GM21528 (cell line): Measurements from ENCODE around the gene SLC41A1.
A peak's percentile ranks its signal among the peaks of the same experiment; 100 is the strongest.

Source experiments
- ATAC-seq: cut with Tn5 transposase; IDR thresholded peaks from one replicate; pipeline ENCODE4 v1.9.1; 2021; ENCODE audit warnings: mild to moderate bottlenecking, moderate library complexity; ENCODE audit not compliant: unreplicated experiment, low FRiP score

Gene SLC41A1

GRCh38 chr1:205792481-205792881 is 20.5 kb downstream of the SLC41A1 start:
- no peak for ATAC-seq

GRCh38 chr1:205791568-205792180 is 21.3 kb downstream of the SLC41A1 start:
- ATAC-seq, result peak; percentile 52

GRCh38 chr1:205787287-205787916 is 25.6 kb downstream of the SLC41A1 start:
- ATAC-seq, result no peak

GRCh38 chr1:205786601-205787000 is 26.4 kb downstream of the SLC41A1 start:
- ATAC-seq, result no peak

- ATAC-seq, result no peak
These were observed 27.6 kb downstream of the SLC41A1 start for GRCh38 chr1:205785446-205785845.

GRCh38 chr1:205783904-205784303 is 29.1 kb downstream of the SLC41A1 start:
- ATAC-seq, result no peak

- no peak for ATAC-seq
These were observed 29.6 kb downstream of the SLC41A1 start for GRCh38 chr1:205783433-205783795.

GRCh38 chr1:205782627-205783432 is 30.2 kb downstream of the SLC41A1 start:
- ATAC-seq, result no peak

GRCh38 chr1:205780335-205780734 is 32.7 kb downstream of the SLC41A1 start:
- no peak for ATAC-seq

GRCh38 chr1:205777994-205778393 is 35.0 kb downstream of the SLC41A1 start:
- ATAC-seq, result no peak

GRCh38 chr1:205775717-205776056 is 37.3 kb downstream of the SLC41A1 start:
- ATAC-seq, result no peak

- ATAC-seq, result peak; percentile 69
These were observed 37.8 kb downstream of the SLC41A1 start, which contains the start of gene RAB29 for GRCh38 chr1:205775015-205775716. Gene RAB29 (minus strand): TSS chr1:205775482. CDS start chr1:205774956, 526 bp downstream.

GRCh38 chr1:205774198-205775014 is 38.6 kb downstream of the SLC41A1 start:
- peak; percentile 18 for ATAC-seq

GRCh38 chr1:205772607-205773032 is 40.4 kb downstream of the SLC41A1 start:
- ATAC-seq, result no peak

- ATAC-seq, result no peak
These were observed 42.4 kb downstream of the SLC41A1 start for GRCh38 chr1:205770618-205771017.

GRCh38 chr1:205769641-205770365 is 43.2 kb downstream of the SLC41A1 start:
- ATAC-seq, result no peak

- no peak for ATAC-seq
These were observed 45.8 kb downstream of the SLC41A1 start for GRCh38 chr1:205767248-205767647.

- no peak for ATAC-seq
These were observed 46.4 kb downstream of the SLC41A1 start for GRCh38 chr1:205766570-205766969.

- ATAC-seq, result no peak
These were observed 47.0 kb downstream of the SLC41A1 start for GRCh38 chr1:205766038-205766437.
